Duodenal mucosa (tissue), 2 donors: ENCODE data around the gene KHDC3L.
A peak's percentile ranks its signal among the peaks of the same experiment; 100 is the strongest.
"Not testable (repeated sequence)": the region's sequence is repeated elsewhere in the genome, so short reads cannot be mapped to it uniquely, and the experiment has no call there.

ENCODE experiments used
- H3K27ac ChIP-seq: one replicate; pipeline ENCODE4 v1.7.0; 2013; ENCODE audit warnings: low read depth, low read length
- H3K27me3 ChIP-seq, 2 donors: one replicate each; pipeline ENCODE4 v1.7.0; 2013; ENCODE audit warnings: low read length in 2 of 2, control low read depth in 1 of 2; ENCODE audit not compliant: insufficient read depth in 2 of 2, control insufficient read depth in 1 of 2
- H3K36me3 ChIP-seq, 2 donors: one replicate each; pipeline ENCODE4 v1.7.0; 2013; ENCODE audit warnings: low read length in 2 of 2, control low read depth in 1 of 2; ENCODE audit not compliant: insufficient read depth in 2 of 2, control insufficient read depth in 1 of 2
- H3K4me1 ChIP-seq, 2 donors: one replicate each; pipeline ENCODE4 v1.7.0; 2013; ENCODE audit warnings: low read length in 2 of 2, control low read depth in 1 of 2; ENCODE audit not compliant: insufficient read depth in 2 of 2, control insufficient read depth in 1 of 2
- H3K4me3 ChIP-seq, 2 donors: one replicate each; pipeline ENCODE4 v1.7.0; 2013; ENCODE audit warnings: low read length in 2 of 2, low read depth in 1 of 2
- H3K9ac ChIP-seq, 2 donors: one replicate each; pipeline ENCODE4 v1.7.0; 2013; ENCODE audit warnings: low read length in 2 of 2, low read depth in 1 of 2
- H3K9me3 ChIP-seq, 2 donors: one replicate each; pipeline ENCODE4 v1.7.0; 2013; ENCODE audit warnings: low read length in 2 of 2, control low read depth in 1 of 2; ENCODE audit not compliant: control insufficient read depth in 1 of 2

KHDC3L gene

DNA sequence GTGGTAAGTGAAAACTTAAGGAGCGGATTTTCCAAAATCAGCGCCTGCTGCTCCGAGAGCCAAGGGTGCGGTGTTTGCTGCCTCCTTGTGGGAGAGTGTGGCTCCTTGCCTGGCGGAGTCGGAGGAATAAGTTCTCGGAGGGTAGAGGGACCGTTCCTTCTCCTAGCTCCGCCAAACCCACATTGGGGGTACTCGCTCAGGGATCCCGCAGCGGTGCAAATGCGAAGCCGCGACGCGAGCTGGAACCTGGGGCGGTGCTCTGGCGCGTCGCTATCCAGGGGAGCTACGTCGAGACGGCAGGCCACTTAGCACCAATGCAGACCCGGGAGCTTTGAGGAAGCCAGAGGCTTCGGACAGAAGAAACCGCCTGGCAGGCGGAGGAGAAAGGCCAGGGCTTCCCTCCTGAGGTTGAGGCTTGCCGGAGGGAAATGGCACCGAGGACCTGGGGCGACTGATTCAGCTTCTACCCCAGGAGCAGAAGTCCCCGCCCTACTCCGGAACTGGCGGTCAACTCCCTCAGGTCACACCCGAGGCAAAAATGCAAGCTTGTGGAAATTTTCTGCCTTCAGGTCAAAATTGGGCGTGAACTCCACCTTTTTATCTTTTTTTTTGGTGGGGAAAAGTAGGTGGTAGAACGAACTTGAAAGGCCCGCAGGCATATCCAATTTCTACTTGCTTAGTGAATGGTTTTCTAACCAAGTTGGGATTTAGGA lies 26.5 kb downstream of the KHDC3L start:
- Histone ChIP-seq H3K9ac (peak overlapping the region; percentile 70 to 85), H3K27ac (no peak overlapping the region)

DNA sequence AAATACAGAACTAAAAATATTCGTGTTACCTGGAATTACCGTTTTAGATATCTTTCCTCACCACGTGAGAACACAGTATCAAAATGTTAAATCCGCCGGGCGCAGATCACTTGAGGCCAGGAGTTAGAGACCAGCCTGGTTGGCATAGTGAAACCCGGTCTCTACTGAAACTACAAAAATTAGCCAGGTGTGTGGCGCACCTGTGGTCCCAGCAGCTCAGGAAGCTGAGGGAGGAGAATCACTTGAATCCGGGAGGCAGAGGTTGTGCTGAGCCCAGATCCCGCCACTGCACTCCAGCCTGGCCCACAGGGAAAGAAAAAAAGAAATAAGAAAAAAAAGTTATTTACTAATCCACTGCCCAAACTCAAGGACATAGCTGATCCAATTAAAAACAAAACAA lies 27.4 kb downstream of the KHDC3L start:
- no peaks in the 10 kb centered on the region for H3K27me3 ChIP-seq
- no peak overlapping the region for H3K9ac ChIP-seq
- H3K36me3 ChIP-seq = no peaks in the 10 kb centered on the region
- no peak overlapping the region for H3K27ac ChIP-seq
- H3K9me3 ChIP-seq = no peaks in the 10 kb centered on the region
- no peak overlapping the region for H3K4me3 ChIP-seq
- peaks cover 4 to 5% of the 10 kb centered on the region in 2 donors for H3K4me1 ChIP-seq

More for the DNA sequence above, 26.5 kb downstream of the KHDC3L start:
- no peaks in the 10 kb centered on the region for H3K27me3 ChIP-seq
- H3K9me3 ChIP-seq = no peaks in the 10 kb centered on the region
- no peaks in the 10 kb centered on the region for H3K36me3 ChIP-seq
- peak overlapping the region; percentile 82 to 86 for H3K4me3 ChIP-seq
- peaks cover 4 to 5% of the 10 kb centered on the region in 2 donors for H3K4me1 ChIP-seq

DNA sequence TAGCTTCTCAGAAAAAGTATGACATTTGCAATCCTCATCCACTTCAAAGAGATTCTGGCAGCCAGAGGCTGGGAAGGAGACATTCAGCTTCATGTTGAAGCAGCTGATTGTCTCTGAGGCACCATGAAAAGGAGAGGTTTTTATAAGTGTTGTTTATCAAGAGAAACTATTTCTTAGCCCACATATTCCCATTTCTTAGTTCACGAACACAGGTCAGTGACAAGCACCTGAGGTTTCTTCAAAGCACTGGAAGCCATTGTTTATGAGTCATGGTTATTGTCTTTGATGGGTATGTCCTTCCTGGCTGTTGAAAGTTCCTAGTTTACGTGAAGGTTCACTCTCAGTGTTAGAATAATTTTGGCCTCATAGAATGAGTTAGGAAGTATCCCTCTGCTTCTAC lies 29.2 kb downstream of the KHDC3L start:
- H3K27ac ChIP-seq = no peak overlapping the region
- H3K9me3 ChIP-seq = no peaks in the 10 kb centered on the region
- no peak overlapping the region for H3K9ac ChIP-seq
- H3K4me1 ChIP-seq = peaks cover 4 to 5% of the 10 kb centered on the region in 2 donors
- no peak overlapping the region for H3K4me3 ChIP-seq
- H3K36me3 ChIP-seq = no peaks in the 10 kb centered on the region
- H3K27me3 ChIP-seq = no peaks in the 10 kb centered on the region

DNA sequence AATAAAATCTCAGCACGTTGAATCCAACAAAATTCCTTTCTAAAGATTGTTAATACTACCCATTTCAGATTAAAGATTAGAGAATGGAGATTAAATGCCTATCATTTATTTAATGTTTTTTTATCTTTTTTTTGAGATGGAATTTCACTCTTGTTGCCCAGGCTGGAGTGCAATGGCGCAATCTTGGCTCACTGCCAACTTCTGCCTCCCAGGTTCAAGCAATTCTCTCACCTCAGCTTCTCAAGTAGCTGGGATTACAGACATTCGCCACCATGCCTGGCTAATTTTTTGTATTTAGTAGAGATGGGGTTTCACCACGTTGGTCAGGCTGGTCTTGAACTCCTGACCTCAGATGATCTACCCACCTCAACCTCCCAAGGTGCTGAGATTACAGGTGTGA lies 29.7 kb downstream of the KHDC3L start:
- not testable (repeated sequence) for H3K27ac ChIP-seq

GRCh38 chr6:73393278-73393677 lies 30.8 kb downstream of the KHDC3L start:
- Histone ChIP-seq H3K27me3 (no peaks in the 10 kb centered on the region), H3K9me3 (no peaks in the 10 kb centered on the region), H3K9ac (no peak overlapping the region), H3K27ac (no peak overlapping the region), H3K4me3 (no peak overlapping the region), H3K4me1 (peaks cover 3 to 4% of the 10 kb centered on the region in 2 donors), H3K36me3 (no peaks in the 10 kb centered on the region)

More for the DNA sequence above, 29.7 kb downstream of the KHDC3L start:
- not testable (repeated sequence) for H3K9me3 ChIP-seq, H3K4me1 ChIP-seq, H3K27me3 ChIP-seq, H3K36me3 ChIP-seq, H3K4me3 ChIP-seq, H3K9ac ChIP-seq

- H3K36me3 ChIP-seq = no peaks in the 10 kb centered on the region
- peak within 1 kb of the TSS; percentile 55 to 56 for H3K4me3 ChIP-seq
- no peaks in the 10 kb centered on the region for H3K27me3 ChIP-seq
- H3K9me3 ChIP-seq = no peaks in the 10 kb centered on the region
- H3K4me1 ChIP-seq = no peaks in the 10 kb centered on the region
- H3K9ac ChIP-seq = no peak within 1 kb of the TSS
- peak within 1 kb of the TSS; percentile 32 for H3K27ac ChIP-seq
Observed at GRCh38 chr6:73394577-73395354, 32.3 kb downstream of the KHDC3L start, which contains the start of gene DDX43. Gene DDX43 (plus strand): TSS chr6:73394828. CDS start chr6:73394906, 78 bp downstream.

- Histone ChIP-seq H3K9ac (no peak overlapping the region), H3K4me1 (no peaks in the 10 kb centered on the region), H3K27ac (no peak overlapping the region), H3K27me3 (no peaks in the 10 kb centered on the region), H3K9me3 (no peaks in the 10 kb centered on the region), H3K4me3 (no peak overlapping the region), H3K36me3 (no peaks in the 10 kb centered on the region)
Observed at GRCh38 chr6:73395875-73396274, 33.4 kb downstream of the KHDC3L start.

DNA sequence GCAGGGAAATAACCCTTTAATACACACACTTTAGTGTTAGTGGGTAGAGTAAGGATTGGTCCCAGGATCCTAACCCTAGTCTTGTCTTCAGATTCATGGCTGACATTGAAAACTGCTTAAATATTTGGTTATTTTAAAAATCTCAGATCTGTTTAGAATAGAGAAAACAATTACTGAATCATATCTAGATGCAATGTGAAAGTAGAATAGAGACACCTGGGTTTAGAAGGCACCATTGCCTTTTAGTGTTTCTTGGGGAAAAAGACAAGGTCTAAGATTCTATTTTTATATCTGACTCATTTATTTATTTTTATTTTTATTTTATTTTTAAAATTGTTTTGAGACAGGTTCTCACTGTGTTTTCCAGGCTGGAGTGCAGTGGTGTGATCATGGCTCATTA lies 38.2 kb downstream of the KHDC3L start:
- no peaks in the 10 kb centered on the region for H3K4me1 ChIP-seq
- no peaks in the 10 kb centered on the region for H3K27me3 ChIP-seq
- no peaks in the 10 kb centered on the region for H3K9me3 ChIP-seq
- no peak overlapping the region for H3K4me3 ChIP-seq
- H3K27ac ChIP-seq = no peak overlapping the region
- H3K9ac ChIP-seq = no peak overlapping the region
- H3K36me3 ChIP-seq = no peaks in the 10 kb centered on the region

DNA sequence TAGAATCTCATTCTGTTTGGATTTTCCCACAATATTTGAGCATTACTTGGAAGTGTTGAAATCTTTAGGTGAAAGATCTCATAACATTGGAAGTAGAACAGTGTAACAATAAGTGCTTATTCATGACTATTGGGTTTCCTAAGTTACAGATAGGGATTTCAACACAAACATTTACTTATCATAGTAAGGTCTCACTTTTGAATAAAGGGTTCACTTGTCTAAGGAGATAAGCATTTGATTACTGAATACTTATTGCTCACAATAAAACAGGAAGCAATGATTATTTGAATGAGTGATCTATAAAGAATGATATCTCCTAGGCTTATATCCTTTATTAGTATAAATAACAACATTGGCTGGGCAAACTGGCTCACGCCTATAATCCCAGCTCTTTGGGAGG lies 46.9 kb downstream of the KHDC3L start:
- Histone ChIP-seq H3K9me3 (no peaks in the 10 kb centered on the region), H3K27ac (no peak overlapping the region)

GRCh38 chr6:73413102-73413501 lies 50.6 kb downstream of the KHDC3L start:
- H3K4me3 ChIP-seq = no peak overlapping the region
- H3K27me3 ChIP-seq = no peaks in the 10 kb centered on the region
- H3K9me3 ChIP-seq = no peaks in the 10 kb centered on the region
- H3K4me1 ChIP-seq = peaks cover 0 to 4% of the 10 kb centered on the region in 2 donors
- H3K36me3 ChIP-seq = no peaks in the 10 kb centered on the region
- H3K9ac ChIP-seq = no peak overlapping the region
- no peak overlapping the region for H3K27ac ChIP-seq

More for the DNA sequence above, 46.9 kb downstream of the KHDC3L start:
- Histone ChIP-seq H3K27me3 (no peaks in the 10 kb centered on the region), H3K4me1 (peaks cover 0 to 4% of the 10 kb centered on the region in 2 donors), H3K9ac (no peak overlapping the region), H3K36me3 (no peaks in the 10 kb centered on the region), H3K4me3 (no peak overlapping the region)
